HEK293 (cell line): ENCODE data around the gene EHD2.
"Not testable (repeated sequence)": the region's sequence is repeated elsewhere in the genome, so short reads cannot be mapped to it uniquely, and the experiment has no call there.

Experiments
- CTCF ChIA-PET: fragments of 350-600 bp; formaldehyde crosslinking; extraction: SDS; loops from one replicate; lab custom pipeline; 2021; ENCODE audit warnings: antibody characterized with exemption; lab: Yijun Ruan, JAX
- POLR2A ChIA-PET: fragments of 300-600 bp; formaldehyde crosslinking; extraction: SDS; loops from one replicate; lab custom pipeline; 2020; ENCODE audit warnings: antibody characterized with exemption, inconsistent platforms; lab: Yijun Ruan, JAX
- H3K27ac ChIP-seq: fragments of 200-500 bp; sonication (Bioruptor generic); 2 replicates; pipeline ENCODE4 v1.5.1; 2014; ENCODE audit warnings: low read depth, low read length, control low read depth, inconsistent platforms; ENCODE audit errors: extremely low read depth
- H3K36me3 ChIP-seq, 2 experiments: fragments of 200-500 bp in 1 of 2; sonication (Bioruptor generic) in 1 of 2; 1 replicate in 1 of 2; 2 replicates in 1 of 2; pipeline ENCODE4 v1.5.1; 2014 to 2017; ENCODE audit warnings: inconsistent platforms in 2 of 2, low read length in 2 of 2; ENCODE audit not compliant: control insufficient read depth in 2 of 2, insufficient read depth in 1 of 2
- H3K4me1 ChIP-seq: fragments of 200-500 bp; sonication (Bioruptor generic); 2 replicates; pipeline ENCODE4 v1.5.1; 2014; ENCODE audit warnings: mild to moderate bottlenecking, low read length, inconsistent platforms; ENCODE audit not compliant: control insufficient read depth, insufficient read depth
- H3K4me3 ChIP-seq: 2 replicates; pipeline ENCODE4 v1.5.1; 2011; ENCODE audit warnings: low read depth, mild to moderate bottlenecking, control low read depth, low read length, moderate library complexity
- H3K9me3 ChIP-seq: fragments of 200-500 bp; sonication (Bioruptor generic); 2 replicates; pipeline ENCODE4 v1.5.1; 2014; ENCODE audit warnings: low read depth, low read length, inconsistent platforms; ENCODE audit not compliant: control insufficient read depth, insufficient read depth
- EGR2 ChIP-seq: fragments of 450-650 bp; formaldehyde crosslinking; IDR thresholded peaks from 2 replicates; pipeline ENCODE4 v1.5.1; 2016; ENCODE audit warnings: low read depth, missing biosample characterization, missing genetic modification characterization
- GLIS2 ChIP-seq: fragments of 450-650 bp; formaldehyde crosslinking; IDR thresholded peaks from 2 replicates; pipeline ENCODE4 v1.5.1; 2016; ENCODE audit warnings: missing biosample characterization, missing genetic modification characterization
- IKZF3 ChIP-seq: fragments of 450-650 bp; IDR thresholded peaks from 2 replicates; pipeline ENCODE4 v1.5.0; 2018; ENCODE audit warnings: missing biosample characterization, mild to moderate bottlenecking, missing genetic modification characterization, moderate library complexity
- MEIS1 ChIP-seq: sonication (generic); formaldehyde crosslinking; IDR thresholded peaks from 2 replicates; pipeline ENCODE4 v1.8.1; 2022; ENCODE audit warnings: missing genetic modification reagents, mild to moderate bottlenecking, borderline replicate concordance
- PATZ1 ChIP-seq: fragments of 450-650 bp; formaldehyde crosslinking; IDR thresholded peaks from 2 replicates; pipeline ENCODE4 v1.5.1; 2016; ENCODE audit warnings: missing biosample characterization, missing genetic modification characterization
- PRDM4 ChIP-seq: fragments of 450-650 bp; formaldehyde crosslinking; IDR thresholded peaks from 2 replicates; pipeline ENCODE4 v1.5.1; 2017; ENCODE audit warnings: missing biosample characterization, missing genetic modification characterization
- SP2 ChIP-seq: fragments of 450-650 bp; formaldehyde crosslinking; IDR thresholded peaks from 2 replicates; pipeline ENCODE4 v1.5.1; 2016; ENCODE audit warnings: missing biosample characterization, missing genetic modification characterization
- SP7 ChIP-seq: fragments of 450-650 bp; formaldehyde crosslinking; IDR thresholded peaks from 2 replicates; pipeline ENCODE4 v1.5.1; 2016; ENCODE audit warnings: missing biosample characterization, missing genetic modification characterization
- ZBTB17 ChIP-seq: fragments of 450-650 bp; formaldehyde crosslinking; IDR thresholded peaks from 2 replicates; pipeline ENCODE4 v1.5.1; 2016; ENCODE audit warnings: missing biosample characterization, missing genetic modification characterization
- ZIC2 ChIP-seq: fragments of 450-650 bp; formaldehyde crosslinking; IDR thresholded peaks from 2 replicates; pipeline ENCODE4 v1.5.1; 2016; ENCODE audit warnings: missing biosample characterization, missing genetic modification characterization
- ZNF132 ChIP-seq: fragments of 450-650 bp; formaldehyde crosslinking; IDR thresholded peaks from 2 replicates; pipeline ENCODE4 v1.5.1; 2017; ENCODE audit warnings: missing biosample characterization, missing genetic modification characterization, borderline replicate concordance
- ZNF146 ChIP-seq: fragments of 450-650 bp; formaldehyde crosslinking; IDR thresholded peaks from 2 replicates; pipeline ENCODE4 v1.5.1; 2016; ENCODE audit warnings: missing biosample characterization, missing genetic modification characterization
- ZNF169 ChIP-seq: fragments of 450-650 bp; formaldehyde crosslinking; IDR thresholded peaks from 2 replicates; pipeline ENCODE4 v1.5.1; 2016; ENCODE audit warnings: missing biosample characterization, missing genetic modification characterization
- ZNF184 ChIP-seq: fragments of 450-650 bp; IDR thresholded peaks from 2 replicates; pipeline ENCODE4 v1.5.1; 2018; ENCODE audit warnings: missing biosample characterization, mild to moderate bottlenecking, missing genetic modification characterization
- ZNF2 ChIP-seq: fragments of 450-650 bp; formaldehyde crosslinking; IDR thresholded peaks from 2 replicates; pipeline ENCODE4 v1.5.1; 2016; ENCODE audit warnings: missing biosample characterization, missing genetic modification characterization
- ZNF221 ChIP-seq: fragments of 450-650 bp; formaldehyde crosslinking; IDR thresholded peaks from 2 replicates; pipeline ENCODE4 v1.5.1; 2017; ENCODE audit warnings: missing biosample characterization, missing genetic modification characterization, borderline replicate concordance
- ZNF248 ChIP-seq: fragments of 450-650 bp; formaldehyde crosslinking; IDR thresholded peaks from 2 replicates; pipeline ENCODE4 v1.5.1; 2017; ENCODE audit warnings: missing biosample characterization, missing genetic modification characterization
- ZNF398 ChIP-seq: fragments of 450-650 bp; formaldehyde crosslinking; IDR thresholded peaks from 2 replicates; pipeline ENCODE4 v1.5.1; 2017; ENCODE audit warnings: missing biosample characterization, missing genetic modification characterization
- ZNF561 ChIP-seq: fragments of 450-650 bp; IDR thresholded peaks from 2 replicates; pipeline ENCODE4 v1.5.1; 2018; ENCODE audit warnings: missing biosample characterization, missing genetic modification characterization, borderline replicate concordance
- ZNF664 ChIP-seq: fragments of 450-650 bp; formaldehyde crosslinking; IDR thresholded peaks from 2 replicates; pipeline ENCODE4 v1.5.1; 2016; ENCODE audit warnings: missing biosample characterization, missing genetic modification characterization
- ZNF76 ChIP-seq: fragments of 450-650 bp; formaldehyde crosslinking; IDR thresholded peaks from 2 replicates; pipeline ENCODE4; 2016; ENCODE audit warnings: low read depth, missing biosample characterization, missing genetic modification characterization, borderline replicate concordance

Gene EHD2

GRCh38 chr19:47716270-47716937, 3.2 kb downstream of the EHD2 start:
- Histone ChIP-seq H3K27ac (no peak overlapping the region), H3K9me3 (no peaks in the 10 kb centered on the region; the same call in 1 of the 2 replicates), H3K4me1 (peaks cover 7% of the 10 kb centered on the region; the same call in 1 of the 2 replicates), H3K36me3 (no peaks in the 10 kb centered on the region), H3K4me3 (no peak overlapping the region)
- TF ChIP-seq ZNF561 (tag by site-specific recombination) (no peak), PRDM4 (no peak), ZNF184 (tag by site-specific recombination) (no peak), ZNF221 (no peak), MEIS1 (CRISPR knock-in tag) (no peak), ZNF248 (tag by site-specific recombination) (no peak), EGR2 (tag by site-specific recombination) (no peak), ZNF169 (no peak), IKZF3 (tag by site-specific recombination) (no peak), SP7 (no peak)
- ChIA-PET POLR2A (interaction anchor here (0.7 to 1.1 kb wide), 3 partner anchors 7 to 27 kb away, joined by 3 to 9 read pairs (median 4); no protein-coding TSS in a partner anchor), CTCF (interaction anchor here (0.6 to 2.3 kb wide), 7 partner anchors 10 to 96 kb away, joined by 3 to 13 read pairs (median 5); no protein-coding TSS in a partner anchor)

GRCh38 chr19:47718415-47719046, 5.3 kb downstream of the EHD2 start:
- ChIA-PET POLR2A (interaction anchor here (0.8 to 1.9 kb wide), 5 partner anchors 9 to 462 kb away, joined by 3 to 6 read pairs (median 3); partner anchors contain the start of genes CCDC9 and NOP53), CTCF (interaction anchor here (0.6 to 2.6 kb wide), 10 partner anchors 9 to 401 kb away, joined by 3 to 19 read pairs (median 4); no protein-coding TSS in a partner anchor)
- peak overlapping the region; percentile 66; the same call in 1 of the 2 replicates for H3K27ac ChIP-seq
- H3K4me3 ChIP-seq, H3K9me3 ChIP-seq, H3K4me1 ChIP-seq, H3K36me3 ChIP-seq: not testable (repeated sequence)

GRCh38 chr19:47719047-47719859, 6.0 kb downstream of the EHD2 start:
- H3K9me3 ChIP-seq, result no peaks in the 10 kb centered on the region; the same call in 1 of the 2 replicates
- H3K27ac ChIP-seq, result peak overlapping the region; percentile 66; the same call in 1 of the 2 replicates
- H3K4me1 ChIP-seq, result peaks cover 9% of the 10 kb centered on the region
- H3K4me3 ChIP-seq, result no peak overlapping the region
- ChIA-PET POLR2A (interaction anchor here (0.8 to 1.9 kb wide), 5 partner anchors 10 to 463 kb away, joined by 3 to 6 read pairs (median 3); partner anchors contain the start of genes CCDC9 and NOP53), CTCF (interaction anchor here (0.6 to 2.6 kb wide), 7 partner anchors 11 to 75 kb away, joined by 3 to 19 read pairs (median 3); no protein-coding TSS in a partner anchor)
- no peaks in the 10 kb centered on the region for H3K36me3 ChIP-seq
- TF ChIP-seq ZNF76 (0 out of 2 replicates have a peak, but pooled peaks have one; percentile 35), ZNF664 (tag by site-specific recombination) (no peak), ZNF2 (tag by site-specific recombination) (no peak), ZNF132 (tag by site-specific recombination) (no peak), PATZ1 (tag by site-specific recombination) (no peak; the same call in none of the 2 replicates), ZIC2 (tag by site-specific recombination) (peak; percentile 90), ZNF146 (no peak), IKZF3 (tag by site-specific recombination) (0 out of 2 replicates have a peak, but pooled peaks have one; percentile 23), GLIS2 (peak; percentile 40; the same call in 1 of the 2 replicates), SP2 (tag by site-specific recombination) (0 out of 2 replicates have a peak, but pooled peaks have one; percentile 6), EGR2 (tag by site-specific recombination) (peak; percentile 70; the same call in 1 of the 2 replicates), ZBTB17 (tag by site-specific recombination) (peak; percentile 37; the same call in 1 of the 2 replicates), ZNF398 (peak; percentile 83)
